IPS-18a (cell line): Measurements from ENCODE around the gene MYRF.

ENCODE experiments used
- H3K27ac ChIP-seq: one replicate; pipeline ENCODE4 v1.5.1; 2013; ENCODE audit warnings: low read length
- H3K27me3 ChIP-seq: one replicate; pipeline ENCODE4 v1.6.1; 2013; ENCODE audit warnings: mild to moderate bottlenecking, low read length; ENCODE audit not compliant: control insufficient read depth, insufficient read depth
- H3K36me3 ChIP-seq: one replicate; pipeline ENCODE4 v1.6.1; 2013; ENCODE audit warnings: low read depth, low read length; ENCODE audit not compliant: control insufficient read depth
- H3K4me1 ChIP-seq: one replicate; pipeline ENCODE4 v1.6.1; 2013; ENCODE audit warnings: low read depth, low read length; ENCODE audit not compliant: control insufficient read depth
- H3K4me3 ChIP-seq: one replicate; pipeline ENCODE4 v1.5.1; 2013; ENCODE audit warnings: low read length
- H3K9ac ChIP-seq: one replicate; pipeline ENCODE4 v1.6.1; 2013; ENCODE audit warnings: mild to moderate bottlenecking, low read length, moderate library complexity
- H3K9me3 ChIP-seq: one replicate; pipeline ENCODE4 v1.6.1; 2013; ENCODE audit warnings: low read depth, low read length; ENCODE audit not compliant: control insufficient read depth

MYRF gene

GRCh38 chr11:61720597-61720996, 31.8 kb upstream of the MYRF start:
- Histone ChIP-seq H3K27ac (no peak overlapping the region), H3K27me3 (no peaks in the 10 kb centered on the region), H3K9me3 (no peaks in the 10 kb centered on the region), H3K36me3 (no peaks in the 10 kb centered on the region), H3K9ac (no peak overlapping the region), H3K4me1 (peaks cover 26% of the 10 kb centered on the region), H3K4me3 (no peak overlapping the region)

DNA sequence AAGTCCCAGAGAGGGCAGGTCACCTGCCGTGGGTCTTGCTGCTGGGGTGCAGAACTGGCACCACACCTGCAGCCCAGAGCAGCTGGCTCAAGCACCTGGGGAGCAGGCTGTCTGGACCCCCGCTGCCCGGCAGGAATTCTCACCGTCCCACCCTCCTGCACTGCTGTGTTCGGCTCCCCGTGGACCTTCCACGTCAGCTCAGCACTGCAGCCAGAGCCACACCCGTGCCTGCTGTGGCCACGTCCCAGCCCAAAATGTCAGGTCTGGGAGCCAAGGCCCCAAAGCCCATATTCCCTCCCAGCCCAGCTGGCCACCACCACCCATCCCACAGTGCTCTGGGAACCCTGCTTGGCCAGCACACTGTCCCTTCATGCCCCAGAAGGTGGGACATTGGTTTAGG, 28.0 kb upstream of the MYRF start:
- H3K36me3 ChIP-seq, result peaks cover 10% of the 10 kb centered on the region
- H3K4me1 ChIP-seq, result peaks cover 3% of the 10 kb centered on the region
- no peaks in the 10 kb centered on the region for H3K9me3 ChIP-seq
- H3K27me3 ChIP-seq, result no peaks in the 10 kb centered on the region
- no peak overlapping the region for H3K4me3 ChIP-seq
- H3K9ac ChIP-seq, result no peak overlapping the region
- H3K27ac ChIP-seq, result no peak overlapping the region

DNA sequence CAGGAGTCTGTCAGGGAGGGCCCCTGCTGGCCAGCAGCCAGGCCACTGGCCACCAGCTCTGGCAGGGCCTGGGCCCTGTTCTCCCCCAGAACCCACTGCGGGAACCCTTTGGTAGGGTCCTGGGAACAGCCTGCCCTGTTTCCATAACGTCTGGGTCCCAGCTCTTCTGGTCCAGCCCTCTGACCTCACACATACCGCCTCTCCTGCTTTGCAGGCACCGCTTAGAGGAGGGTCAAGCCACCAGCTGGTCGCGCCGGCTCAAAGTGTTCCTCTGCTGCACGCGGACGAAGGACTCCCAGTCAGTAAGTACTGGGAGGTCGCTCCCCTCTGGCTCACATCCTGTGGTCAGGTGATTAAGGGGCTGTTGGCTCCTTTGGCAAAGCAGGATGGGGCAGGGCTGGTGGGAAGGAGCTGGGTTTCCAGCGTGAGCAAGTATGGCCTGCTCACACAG, 26.6 kb upstream of the MYRF start:
- Histone ChIP-seq H3K27ac (no peak overlapping the region), H3K4me3 (no peak overlapping the region), H3K4me1 (no peaks in the 10 kb centered on the region), H3K9ac (no peak overlapping the region), H3K36me3 (peaks cover 10% of the 10 kb centered on the region), H3K9me3 (no peaks in the 10 kb centered on the region), H3K27me3 (no peaks in the 10 kb centered on the region)

- H3K36me3 ChIP-seq, result peaks cover 10% of the 10 kb centered on the region
Observed at GRCh38 chr11:61726775-61727174, 25.7 kb upstream of the MYRF start.

DNA sequence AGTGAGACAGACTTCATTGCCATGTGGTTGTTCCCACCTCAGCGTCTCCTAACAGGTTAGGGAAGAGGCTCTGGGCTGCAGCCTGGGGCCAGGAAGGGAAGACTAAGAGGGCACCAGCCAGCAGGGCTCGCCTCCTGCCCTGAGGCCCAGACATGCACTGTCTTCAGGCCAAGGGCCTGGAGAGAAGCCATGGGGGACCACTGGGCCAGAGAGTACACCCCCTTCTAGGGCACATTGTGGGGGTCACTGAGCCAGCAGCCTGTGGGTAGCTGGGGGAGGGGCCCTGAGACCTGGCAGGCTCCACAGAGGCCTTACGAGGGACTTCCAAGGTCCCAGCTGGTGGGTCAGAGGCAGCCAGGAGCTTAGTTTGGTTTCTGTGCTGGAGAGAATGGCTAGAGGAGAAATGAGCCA, 25.0 kb upstream of the MYRF start:
- Histone ChIP-seq H3K27ac (no peak overlapping the region), H3K9ac (no peak overlapping the region), H3K4me1 (no peaks in the 10 kb centered on the region), H3K9me3 (no peaks in the 10 kb centered on the region), H3K27me3 (no peaks in the 10 kb centered on the region), H3K36me3 (peaks cover 10% of the 10 kb centered on the region), H3K4me3 (no peak overlapping the region)

More at GRCh38 chr11:61726775-61727174, 25.7 kb upstream of the MYRF start:
- Histone ChIP-seq H3K9ac (no peak overlapping the region), H3K4me1 (no peaks in the 10 kb centered on the region), H3K4me3 (no peak overlapping the region), H3K9me3 (no peaks in the 10 kb centered on the region), H3K27me3 (no peaks in the 10 kb centered on the region), H3K27ac (no peak overlapping the region)

- no peak overlapping the region for H3K9ac ChIP-seq
- H3K4me3 ChIP-seq, result no peak overlapping the region
- no peaks in the 10 kb centered on the region for H3K4me1 ChIP-seq
- H3K27me3 ChIP-seq, result no peaks in the 10 kb centered on the region
- no peak overlapping the region for H3K27ac ChIP-seq
- no peaks in the 10 kb centered on the region for H3K9me3 ChIP-seq
- H3K36me3 ChIP-seq, result peaks cover 10% of the 10 kb centered on the region
Observed at GRCh38 chr11:61728066-61728939, 24.1 kb upstream of the MYRF start.

- Histone ChIP-seq H3K27me3 (no peaks in the 10 kb centered on the region), H3K9me3 (no peaks in the 10 kb centered on the region), H3K4me3 (no peak overlapping the region), H3K9ac (no peak overlapping the region), H3K36me3 (peaks cover 10% of the 10 kb centered on the region), H3K27ac (no peak overlapping the region), H3K4me1 (no peaks in the 10 kb centered on the region)
Observed at GRCh38 chr11:61728940-61729219, 23.6 kb upstream of the MYRF start.

GRCh38 chr11:61730240-61730994, 22.0 kb upstream of the MYRF start:
- Histone ChIP-seq H3K4me3 (no peak overlapping the region), H3K9me3 (no peaks in the 10 kb centered on the region), H3K36me3 (peaks cover 10% of the 10 kb centered on the region), H3K27me3 (no peaks in the 10 kb centered on the region), H3K27ac (no peak overlapping the region), H3K4me1 (no peaks in the 10 kb centered on the region), H3K9ac (no peak overlapping the region)

- H3K9me3 ChIP-seq, result no peaks in the 10 kb centered on the region
- no peak overlapping the region for H3K4me3 ChIP-seq
- H3K27ac ChIP-seq, result no peak overlapping the region
- H3K9ac ChIP-seq, result no peak overlapping the region
- H3K27me3 ChIP-seq, result no peaks in the 10 kb centered on the region
- no peaks in the 10 kb centered on the region for H3K4me1 ChIP-seq
- H3K36me3 ChIP-seq, result peaks cover 16% of the 10 kb centered on the region
Observed at GRCh38 chr11:61731211-61731951, 21.1 kb upstream of the MYRF start.

- no peaks in the 10 kb centered on the region for H3K27me3 ChIP-seq
- H3K4me1 ChIP-seq, result no peaks in the 10 kb centered on the region
- no peak overlapping the region for H3K4me3 ChIP-seq
- no peaks in the 10 kb centered on the region for H3K9me3 ChIP-seq
- H3K36me3 ChIP-seq, result peaks cover 13% of the 10 kb centered on the region
- H3K27ac ChIP-seq, result no peak overlapping the region
- no peak overlapping the region for H3K9ac ChIP-seq
Observed at GRCh38 chr11:61731952-61732675, 20.3 kb upstream of the MYRF start.

- peaks cover 12% of the 10 kb centered on the region for H3K36me3 ChIP-seq
- no peak overlapping the region for H3K27ac ChIP-seq
- H3K4me1 ChIP-seq, result no peaks in the 10 kb centered on the region
- H3K27me3 ChIP-seq, result no peaks in the 10 kb centered on the region
- H3K4me3 ChIP-seq, result no peak overlapping the region
- no peaks in the 10 kb centered on the region for H3K9me3 ChIP-seq
- no peak overlapping the region for H3K9ac ChIP-seq
Observed at GRCh38 chr11:61732705-61733104, 19.7 kb upstream of the MYRF start.
